CD1c-positive myeloid dendritic cell (primary cell): ENCODE measurements around the gene SCYGR3.
A peak's percentile ranks its signal among the peaks of the same experiment; 100 is the strongest.
"Not testable (repeated sequence)": the region's sequence is repeated elsewhere in the genome, so short reads cannot be mapped to it uniquely, and the experiment has no call there.

ENCODE experiments used
- DNase-seq: peaks from one replicate; pipeline ENCODE4 v3.0.0-alpha.2; 2016; ENCODE audit errors: extremely low spot score

SCYGR3 gene

GRCh38 chr2:227613272-227613660 lies 1.4 kb downstream of the SCYGR3 start:
- no peak for DNase-seq

- DNase-seq: no peak
Measured at GRCh38 chr2:227612546-227613271, 1.9 kb downstream of the SCYGR3 start.

GRCh38 chr2:227610123-227610522 lies 4.5 kb downstream of the SCYGR3 start:
- DNase-seq: no peak

DNA sequence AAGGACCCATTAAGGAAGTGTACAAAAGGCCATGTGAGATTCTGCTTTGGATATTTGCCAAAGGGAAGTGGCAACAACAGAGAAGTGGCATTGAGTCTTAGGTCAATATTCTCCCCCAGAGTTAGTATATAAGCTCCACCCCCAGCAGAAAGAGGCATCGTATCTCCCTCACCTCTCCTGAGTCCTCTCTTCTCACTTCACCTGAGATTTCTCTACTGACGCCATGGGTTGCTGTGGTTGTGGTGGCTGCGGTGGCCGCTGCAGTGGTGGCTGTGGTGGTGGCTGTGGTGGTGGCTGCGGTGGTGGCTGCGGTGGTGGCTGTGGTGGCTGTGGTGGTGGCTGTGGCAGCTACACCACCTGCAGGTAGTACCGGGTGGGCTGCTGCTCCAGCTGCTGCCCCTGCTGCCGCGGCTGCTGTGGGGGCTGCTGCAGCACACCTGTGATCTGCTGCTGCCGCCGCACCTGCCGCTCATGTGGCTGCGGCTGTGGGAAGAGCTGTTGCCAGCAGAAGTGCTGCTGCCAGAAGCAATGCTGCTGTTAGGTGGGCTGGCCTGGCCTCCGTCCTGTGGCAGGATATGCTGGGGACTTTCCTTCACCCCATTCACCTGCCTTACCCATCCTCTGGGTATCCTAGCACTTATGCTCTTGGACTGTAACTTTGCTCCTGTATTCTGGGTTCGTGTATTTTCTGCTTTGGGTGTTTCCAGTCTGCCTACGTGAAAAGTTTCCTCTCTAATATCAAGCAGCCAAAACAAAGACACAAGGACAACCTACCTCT lies 5.9 kb downstream of the SCYGR3 start:
- DNase-seq: peak; percentile 89

GRCh38 chr2:227607941-227608340 lies 6.7 kb downstream of the SCYGR3 start:
- DNase-seq: peak; percentile 1

DNA sequence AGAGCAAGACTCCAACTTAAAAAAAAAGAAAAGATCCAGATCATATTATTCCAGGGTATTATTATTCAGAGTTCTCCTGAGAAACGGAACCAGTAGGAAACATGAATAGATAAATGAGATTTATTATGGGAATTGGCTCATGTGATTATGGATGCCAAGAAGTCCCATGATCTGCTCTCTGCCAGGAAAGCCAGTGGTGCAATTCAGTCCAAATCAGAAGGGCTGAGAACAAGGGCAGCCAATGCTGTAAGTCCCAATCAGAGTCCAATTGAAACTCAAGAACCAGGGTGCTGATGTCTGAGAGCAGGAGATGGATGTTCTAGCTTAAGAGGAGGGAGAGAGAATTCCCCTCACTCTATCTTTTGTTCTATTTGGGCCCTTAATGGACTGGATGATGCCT lies 8.2 kb downstream of the SCYGR3 start:
- DNase-seq: no peak

DNA sequence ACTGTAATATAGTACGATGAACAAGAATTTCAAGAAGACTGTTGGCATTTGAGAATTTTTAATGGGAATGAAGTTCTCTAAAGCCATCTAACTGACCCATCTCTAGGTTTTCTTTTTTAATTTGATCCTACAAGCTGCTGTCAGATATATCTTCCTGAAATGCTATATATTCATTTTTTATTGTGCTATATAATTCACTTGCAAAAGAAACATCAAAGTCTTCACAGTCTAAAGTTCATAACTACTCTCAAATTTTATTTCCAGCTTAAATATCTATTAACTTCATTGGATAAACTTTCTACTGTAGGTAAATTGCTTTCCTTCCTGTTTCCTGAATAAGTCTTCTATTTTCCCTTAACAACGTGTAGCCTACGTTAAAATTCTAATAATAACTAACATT lies 12.3 kb downstream of the SCYGR3 start:
- DNase-seq: no peak

- not testable (repeated sequence) for DNase-seq
Measured at GRCh38 chr2:227598835-227599503, 15.7 kb downstream of the SCYGR3 start, which contains the start of gene SCYGR2. TSS of gene SCYGR2 (plus strand) at chr2:227598893. CDS start at chr2:227598893, 0 bp downstream.

DNA sequence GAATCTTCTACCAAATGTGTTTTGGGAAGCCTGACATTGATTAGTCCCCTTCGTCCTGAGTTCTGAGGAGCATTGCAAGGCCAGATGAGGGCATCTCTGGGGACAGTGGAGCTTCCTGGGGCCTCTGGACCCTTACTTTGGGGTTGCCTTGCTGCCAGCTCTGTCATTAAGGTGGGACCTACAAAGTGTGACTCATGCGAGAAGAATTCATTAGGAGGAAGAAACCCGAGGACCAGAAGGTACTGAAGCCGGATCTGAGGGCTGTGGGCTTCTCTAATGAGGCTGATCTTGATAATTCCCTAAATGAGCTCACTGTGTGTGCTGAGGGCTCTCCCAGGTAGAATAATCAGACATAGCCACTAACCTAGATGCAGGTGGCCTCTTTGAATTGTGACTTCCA lies 16.6 kb downstream of the SCYGR3 start:
- no peak for DNase-seq

GRCh38 chr2:227597036-227597435 lies 17.6 kb downstream of the SCYGR3 start:
- no peak for DNase-seq

DNA sequence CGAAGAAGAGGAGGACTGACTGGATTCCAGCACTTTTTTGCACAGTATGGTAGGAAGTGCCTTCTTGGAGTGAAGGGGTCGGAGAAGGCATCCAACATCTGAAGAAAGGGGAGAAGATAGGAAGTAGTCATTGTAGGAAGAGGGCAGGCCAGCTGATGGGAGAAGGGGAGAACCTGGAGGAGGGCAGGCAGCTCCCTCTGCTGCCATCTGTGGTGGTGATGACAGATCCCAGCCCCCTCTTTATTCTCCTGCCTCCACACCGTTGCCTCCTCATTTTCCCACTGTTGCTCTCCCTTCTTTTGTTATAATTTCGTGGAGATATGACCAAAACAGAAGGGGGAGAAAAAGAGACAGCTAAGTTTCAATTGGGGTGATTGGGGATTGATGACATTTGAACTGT lies 18.8 kb downstream of the SCYGR3 start:
- DNase-seq: no peak

DNA sequence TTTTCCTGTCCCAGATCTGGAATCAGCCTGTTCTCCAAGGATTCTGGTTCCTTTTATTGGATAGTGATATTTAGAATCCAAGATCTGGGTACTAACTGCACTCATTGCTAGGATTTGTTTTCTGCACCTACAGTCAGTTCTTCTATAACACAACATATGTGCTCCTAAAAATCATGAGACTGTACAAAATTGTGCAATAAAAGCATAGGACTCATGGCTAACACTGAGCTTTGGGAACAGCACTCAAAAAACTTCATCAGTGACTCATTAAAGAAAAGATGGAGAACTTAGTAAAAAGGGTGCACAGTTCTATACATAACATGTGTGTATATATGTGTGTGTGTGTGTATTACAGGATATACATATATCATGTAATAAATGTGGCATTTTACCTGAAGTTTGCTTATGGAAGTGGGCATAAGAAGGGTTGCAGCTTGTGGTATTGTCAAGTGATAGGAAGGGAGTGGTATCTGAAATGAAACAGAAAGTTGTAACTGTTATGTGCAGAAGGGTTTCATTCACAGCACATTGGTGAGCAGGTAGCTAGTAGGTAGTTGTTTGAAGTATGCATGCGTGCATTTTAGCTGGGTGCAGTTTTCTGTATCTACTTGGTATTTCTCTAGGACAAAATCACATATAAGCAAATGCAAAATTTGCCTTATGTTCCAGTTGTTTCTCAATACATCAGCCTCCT lies 21.8 kb downstream of the SCYGR3 start:
- DNase-seq: no peak

DNA sequence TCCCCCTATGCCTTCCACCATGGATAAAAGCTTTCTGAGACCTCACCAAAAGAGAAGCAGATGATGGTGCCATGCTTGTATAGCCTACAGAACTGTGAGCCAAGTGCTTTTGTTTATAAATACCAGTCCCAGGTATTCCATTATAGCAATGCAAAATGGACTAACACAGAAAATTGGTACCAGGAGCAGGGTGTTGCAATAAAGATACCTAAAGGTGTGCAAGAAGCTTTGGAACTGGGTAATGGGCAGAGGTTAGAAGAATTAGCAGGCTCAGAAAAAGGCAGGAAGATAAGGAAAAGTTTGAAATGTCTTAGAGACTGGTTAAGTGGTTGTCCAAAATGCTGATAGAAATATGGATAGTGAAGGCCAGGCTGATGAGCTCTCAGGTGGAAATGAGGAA lies 32.3 kb downstream of the SCYGR3 start:
- DNase-seq: no peak

DNA sequence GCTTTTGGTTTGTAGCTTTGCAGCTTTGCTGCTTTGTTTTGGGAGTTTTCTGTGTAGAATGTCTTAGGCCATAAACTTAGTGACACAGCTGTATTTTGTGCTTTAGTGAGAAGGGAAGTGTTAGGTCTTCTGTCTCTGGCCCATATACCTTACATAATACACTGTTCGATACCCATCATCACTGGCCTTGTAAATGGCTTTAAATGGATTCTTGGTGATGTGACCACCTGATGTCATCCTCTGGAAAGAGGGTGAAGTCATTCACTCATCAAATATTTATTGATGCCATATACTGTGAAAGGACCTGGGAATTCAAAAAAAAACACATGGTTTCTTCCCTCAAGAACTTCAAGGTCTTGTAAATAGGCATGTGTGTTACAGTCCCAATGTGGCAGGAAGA lies 34.8 kb downstream of the SCYGR3 start:
- no peak for DNase-seq

DNA sequence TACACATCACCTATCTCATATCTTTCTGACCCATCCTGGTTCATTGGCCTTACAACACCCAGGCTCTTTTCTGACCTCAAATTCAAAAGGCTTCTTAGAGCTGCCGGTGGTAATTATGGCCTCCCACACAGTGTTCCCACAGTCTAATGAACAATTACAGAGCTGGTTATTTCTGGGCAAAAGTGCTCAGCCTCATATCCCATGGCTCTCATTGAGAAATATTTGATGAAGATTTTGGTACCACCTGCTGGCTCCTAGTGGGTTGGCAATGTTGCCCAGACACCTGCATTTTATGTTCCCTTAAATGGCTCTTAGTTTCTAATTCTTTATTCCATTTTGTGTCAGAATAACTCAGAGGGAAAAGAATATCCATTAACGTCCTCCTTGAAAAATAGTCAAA lies 36.0 kb downstream of the SCYGR3 start:
- DNase-seq: no peak

DNA sequence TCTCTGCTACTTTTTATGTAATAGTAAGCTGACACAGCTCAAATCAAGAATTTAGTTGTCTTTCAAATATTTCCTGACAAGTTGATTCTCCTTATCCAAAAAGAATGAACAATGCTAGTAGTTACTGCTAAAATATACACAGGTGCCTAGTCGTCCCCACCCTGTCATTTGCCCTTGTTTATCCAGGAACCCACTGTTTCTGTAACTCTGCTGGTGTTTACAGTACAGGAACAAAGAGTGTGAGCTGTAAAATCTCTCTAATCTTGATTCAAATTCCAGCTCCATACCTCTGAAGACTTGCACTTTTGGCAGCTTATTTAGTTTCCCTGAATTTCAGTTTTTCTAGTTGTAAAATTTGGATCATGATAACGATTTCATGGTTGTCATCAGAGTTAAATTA lies 37.1 kb downstream of the SCYGR3 start:
- no peak for DNase-seq

GRCh38 chr2:227576812-227577211 lies 37.8 kb downstream of the SCYGR3 start:
- no peak for DNase-seq

DNA sequence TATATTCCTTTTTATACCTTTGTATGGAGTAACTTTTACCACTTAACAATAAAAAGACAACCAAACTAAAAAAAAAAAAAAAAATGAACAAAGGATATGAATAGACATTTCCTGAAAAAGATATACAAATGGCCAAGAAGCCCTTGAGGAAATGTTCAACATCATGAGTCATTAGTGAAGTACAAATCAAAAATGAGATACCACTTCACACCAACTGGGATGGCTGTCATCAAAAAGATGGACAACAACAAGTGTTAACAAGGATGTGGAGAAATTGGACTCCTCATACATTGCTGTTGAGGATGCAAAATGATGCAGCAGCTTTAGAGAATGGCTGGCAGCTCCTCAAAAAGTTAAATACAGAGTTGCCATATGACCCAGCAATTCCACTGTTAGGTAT lies 38.5 kb downstream of the SCYGR3 start:
- DNase-seq: no peak

- no peak for DNase-seq
Measured at GRCh38 chr2:227570615-227571014, 44.0 kb downstream of the SCYGR3 start.

DNA sequence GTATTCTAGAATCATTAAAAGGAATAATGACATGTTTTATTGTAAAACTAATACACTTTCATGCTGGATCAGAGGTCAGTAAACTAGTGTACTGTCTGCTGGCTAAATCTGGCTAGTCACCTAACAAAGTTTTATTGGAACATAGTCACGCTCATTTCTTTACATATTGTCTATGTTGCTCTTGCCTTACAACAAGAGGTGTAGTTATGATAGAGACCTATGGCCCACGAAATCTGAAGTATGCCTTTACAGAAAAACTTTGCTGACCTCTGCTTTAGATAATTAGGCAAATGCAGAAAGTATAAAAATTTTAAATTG lies 45.8 kb downstream of the SCYGR3 start:
- no peak for DNase-seq

DNA sequence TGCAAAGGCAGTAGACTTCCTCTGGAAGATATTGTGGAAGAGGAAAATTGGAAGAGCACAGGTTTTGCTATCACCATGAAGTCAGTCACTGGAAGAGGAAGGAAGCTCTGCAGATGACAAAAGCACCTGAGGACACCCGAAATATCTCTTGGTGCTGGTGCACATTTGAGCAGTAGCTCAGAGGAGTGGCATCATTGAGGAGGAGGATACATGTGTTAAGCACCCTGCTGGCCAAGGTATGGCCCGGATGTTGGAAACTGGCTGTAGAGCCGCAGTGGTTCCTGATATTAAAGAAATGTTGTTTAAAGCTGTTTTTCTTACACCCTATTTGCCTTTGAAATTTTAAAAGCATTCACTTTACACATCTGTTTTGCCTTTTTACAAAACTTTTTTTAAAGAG lies 48.6 kb downstream of the SCYGR3 start:
- DNase-seq: no peak

DNA sequence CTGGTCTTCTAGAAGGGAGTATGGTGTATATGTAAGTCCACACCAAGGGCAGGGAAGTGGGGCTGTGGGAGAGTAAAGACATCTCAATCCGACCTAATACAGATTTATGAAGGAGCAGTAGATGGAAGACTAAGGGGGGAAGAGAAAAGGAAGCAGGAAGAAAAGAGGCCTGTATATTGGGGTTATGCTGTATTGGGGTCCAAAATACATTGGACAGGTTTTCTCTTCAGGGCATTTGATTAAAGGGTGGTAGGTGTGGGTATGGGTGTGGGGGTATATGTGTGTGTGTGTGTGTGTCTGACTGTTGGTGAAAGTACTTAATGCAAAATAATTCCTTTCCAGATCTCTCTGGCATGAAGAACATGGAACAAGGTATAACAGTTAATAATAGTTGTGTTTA lies 49.6 kb downstream of the SCYGR3 start:
- DNase-seq: no peak
